HL-60 (cell line): ENCODE data around the gene ZNF219.

Source experiments
- GABPA ChIP-seq: IDR thresholded peaks from 2 replicates; pipeline ENCODE4 v1.6.1; 2012; ENCODE audit warnings: low read depth
- POLR2AphosphoS5 ChIP-seq: IDR thresholded peaks from 2 replicates; pipeline ENCODE4 v1.6.1; 2012; ENCODE audit warnings: low read depth
- SPI1 ChIP-seq: IDR thresholded peaks from 2 replicates; pipeline ENCODE4 v1.6.1; 2012; ENCODE audit warnings: low read depth, mild to moderate bottlenecking, borderline replicate concordance
- TF ChIP-seq, protein P1 (sequence below): IDR thresholded peaks from one replicate; pipeline ENCODE4 v1.5.1; 2011; ENCODE audit warnings: low read length, control low read depth, inconsistent platforms; ENCODE audit not compliant: insufficient read depth
- TF ChIP-seq, protein P2 (sequence below): IDR thresholded peaks from 2 replicates; pipeline ENCODE4 v1.6.1; 2012; ENCODE audit warnings: low read depth; ENCODE audit not compliant: insufficient replicate concordance

DNA sequence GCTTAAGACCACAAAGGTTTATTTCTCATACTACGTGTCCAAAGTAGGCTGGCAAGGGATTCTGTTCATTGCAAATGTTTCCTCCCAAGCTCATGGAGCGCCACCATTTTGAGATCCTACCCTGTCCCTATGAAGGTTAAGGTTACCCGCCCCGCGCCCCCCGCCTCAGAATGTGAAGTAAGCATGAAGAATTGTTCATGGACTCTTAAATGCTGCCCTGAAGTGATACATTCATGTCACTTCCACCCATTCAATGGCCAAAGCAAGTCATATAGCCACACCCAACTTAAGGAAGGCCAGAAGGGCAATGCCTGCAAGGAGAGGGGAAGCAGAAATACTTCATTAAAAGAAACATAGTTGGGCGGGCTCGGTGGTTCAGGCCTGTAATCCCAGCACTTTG, 6.6 kb upstream of the ZNF219 start:
- TF ChIP-seq, protein P1, sequence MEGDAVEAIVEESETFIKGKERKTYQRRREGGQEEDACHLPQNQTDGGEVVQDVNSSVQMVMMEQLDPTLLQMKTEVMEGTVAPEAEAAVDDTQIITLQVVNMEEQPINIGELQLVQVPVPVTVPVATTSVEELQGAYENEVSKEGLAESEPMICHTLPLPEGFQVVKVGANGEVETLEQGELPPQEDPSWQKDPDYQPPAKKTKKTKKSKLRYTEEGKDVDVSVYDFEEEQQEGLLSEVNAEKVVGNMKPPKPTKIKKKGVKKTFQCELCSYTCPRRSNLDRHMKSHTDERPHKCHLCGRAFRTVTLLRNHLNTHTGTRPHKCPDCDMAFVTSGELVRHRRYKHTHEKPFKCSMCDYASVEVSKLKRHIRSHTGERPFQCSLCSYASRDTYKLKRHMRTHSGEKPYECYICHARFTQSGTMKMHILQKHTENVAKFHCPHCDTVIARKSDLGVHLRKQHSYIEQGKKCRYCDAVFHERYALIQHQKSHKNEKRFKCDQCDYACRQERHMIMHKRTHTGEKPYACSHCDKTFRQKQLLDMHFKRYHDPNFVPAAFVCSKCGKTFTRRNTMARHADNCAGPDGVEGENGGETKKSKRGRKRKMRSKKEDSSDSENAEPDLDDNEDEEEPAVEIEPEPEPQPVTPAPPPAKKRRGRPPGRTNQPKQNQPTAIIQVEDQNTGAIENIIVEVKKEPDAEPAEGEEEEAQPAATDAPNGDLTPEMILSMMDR = no peak
- TF ChIP-seq GABPA (no peak), POLR2AphosphoS5 (no peak), SPI1 (no peak)
- TF ChIP-seq, protein P2, sequence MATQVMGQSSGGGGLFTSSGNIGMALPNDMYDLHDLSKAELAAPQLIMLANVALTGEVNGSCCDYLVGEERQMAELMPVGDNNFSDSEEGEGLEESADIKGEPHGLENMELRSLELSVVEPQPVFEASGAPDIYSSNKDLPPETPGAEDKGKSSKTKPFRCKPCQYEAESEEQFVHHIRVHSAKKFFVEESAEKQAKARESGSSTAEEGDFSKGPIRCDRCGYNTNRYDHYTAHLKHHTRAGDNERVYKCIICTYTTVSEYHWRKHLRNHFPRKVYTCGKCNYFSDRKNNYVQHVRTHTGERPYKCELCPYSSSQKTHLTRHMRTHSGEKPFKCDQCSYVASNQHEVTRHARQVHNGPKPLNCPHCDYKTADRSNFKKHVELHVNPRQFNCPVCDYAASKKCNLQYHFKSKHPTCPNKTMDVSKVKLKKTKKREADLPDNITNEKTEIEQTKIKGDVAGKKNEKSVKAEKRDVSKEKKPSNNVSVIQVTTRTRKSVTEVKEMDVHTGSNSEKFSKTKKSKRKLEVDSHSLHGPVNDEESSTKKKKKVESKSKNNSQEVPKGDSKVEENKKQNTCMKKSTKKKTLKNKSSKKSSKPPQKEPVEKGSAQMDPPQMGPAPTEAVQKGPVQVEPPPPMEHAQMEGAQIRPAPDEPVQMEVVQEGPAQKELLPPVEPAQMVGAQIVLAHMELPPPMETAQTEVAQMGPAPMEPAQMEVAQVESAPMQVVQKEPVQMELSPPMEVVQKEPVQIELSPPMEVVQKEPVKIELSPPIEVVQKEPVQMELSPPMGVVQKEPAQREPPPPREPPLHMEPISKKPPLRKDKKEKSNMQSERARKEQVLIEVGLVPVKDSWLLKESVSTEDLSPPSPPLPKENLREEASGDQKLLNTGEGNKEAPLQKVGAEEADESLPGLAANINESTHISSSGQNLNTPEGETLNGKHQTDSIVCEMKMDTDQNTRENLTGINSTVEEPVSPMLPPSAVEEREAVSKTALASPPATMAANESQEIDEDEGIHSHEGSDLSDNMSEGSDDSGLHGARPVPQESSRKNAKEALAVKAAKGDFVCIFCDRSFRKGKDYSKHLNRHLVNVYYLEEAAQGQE = no peak
